Forelimb muscle (tissue), 1 donor: Measurements from ENCODE around the gene SGMS1. TPM values are rescaled to one million over a fixed set of nuclear protein-coding genes. Genes with fewer than 3 reads are reported as not detected.
"Not testable (repeated sequence)": the region's sequence is repeated elsewhere in the genome, so short reads cannot be mapped to it uniquely, and the experiment has no call there.

ENCODE experiments used
- DNase-seq: peaks from one replicate; pipeline ENCODE4 v3.0.0-alpha.2; 2013; ENCODE audit warnings: low read depth
- polyA plus RNA-seq: library from polyadenylated mRNA; unstranded; fragments of 120-200 nt; gene quantifications from one replicate; pipeline ENCODE4 v1.2.1, GENCODE V29; 2013; ENCODE audit not compliant: insufficient read length

SGMS1 gene
- polyA plus RNA-seq, 1 donor: 21.1 TPM

- DNase-seq: no peak
Measured at GRCh38 chr10:50431133-50431532, 192.6 kb downstream of the SGMS1 start.

- no peak for DNase-seq
Measured at GRCh38 chr10:50426485-50426884, 197.3 kb downstream of the SGMS1 start.

GRCh38 chr10:50425215-50425614, 198.5 kb downstream of the SGMS1 start:
- DNase-seq: not testable (repeated sequence)

- no peak for DNase-seq
Measured at GRCh38 chr10:50423448-50423847, 200.3 kb downstream of the SGMS1 start.

DNA sequence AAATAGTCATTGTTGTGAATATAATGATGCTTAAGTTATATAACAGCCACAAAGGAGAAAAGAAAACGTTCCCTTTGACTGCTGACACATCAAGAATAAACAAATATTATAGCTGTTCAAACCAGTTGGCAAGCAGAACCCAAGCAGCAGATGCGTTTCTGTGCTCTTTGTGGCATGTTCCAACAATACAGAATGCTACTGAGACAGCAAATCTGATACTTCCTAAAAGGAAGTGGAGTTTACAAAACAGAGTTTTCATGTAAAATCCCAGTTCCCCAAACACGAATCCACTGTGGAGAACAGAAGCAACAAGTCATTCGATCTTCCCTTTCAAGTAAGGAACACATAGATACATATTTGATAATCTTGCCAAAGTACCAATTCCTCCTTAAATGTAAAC, 201.5 kb downstream of the SGMS1 start:
- peak; percentile 13 for DNase-seq

DNA sequence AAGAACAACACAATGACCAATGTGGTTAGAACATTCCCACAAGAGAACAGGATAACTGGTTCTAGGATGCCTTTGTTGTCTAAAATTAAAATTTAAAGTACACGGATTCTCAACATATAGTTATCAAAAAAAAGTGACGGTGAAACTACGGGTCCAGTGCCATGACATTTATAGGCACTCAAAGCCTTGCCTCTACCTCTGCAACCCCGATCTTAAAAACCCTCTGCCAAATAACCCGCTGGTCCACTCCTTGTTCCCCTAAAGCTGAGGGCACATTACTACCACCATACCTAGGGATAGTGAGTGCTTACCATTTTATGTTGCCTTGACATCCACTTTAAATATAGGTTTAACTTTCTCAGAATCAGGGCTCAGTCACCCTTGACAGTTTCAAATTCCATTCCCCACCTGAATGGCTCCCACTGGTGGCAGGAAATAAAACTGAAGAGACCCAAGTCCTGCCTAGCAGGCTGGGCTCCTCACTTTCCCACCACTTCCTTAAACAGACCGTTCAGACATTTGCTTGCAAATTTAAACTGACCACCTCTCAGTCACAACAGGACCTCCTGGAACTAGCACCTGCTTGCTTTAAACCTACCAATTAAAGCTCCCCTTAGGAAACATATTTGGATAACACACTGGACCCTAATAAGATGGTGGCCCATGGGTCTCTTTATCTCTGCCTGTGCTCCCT, 202.6 kb downstream of the SGMS1 start:
- DNase-seq: peak; percentile 24

- no peak for DNase-seq
Measured at GRCh38 chr10:50420196-50420595, 203.6 kb downstream of the SGMS1 start.

GRCh38 chr10:50419756-50420155, 204.0 kb downstream of the SGMS1 start:
- DNase-seq: no peak

- DNase-seq: no peak
Measured at GRCh38 chr10:50419091-50419490, 204.7 kb downstream of the SGMS1 start.

GRCh38 chr10:50417886-50418830, 205.6 kb downstream of the SGMS1 start:
- DNase-seq: peak; percentile 28

GRCh38 chr10:50417486-50417885, 206.3 kb downstream of the SGMS1 start:
- DNase-seq: peak; percentile 11

DNA sequence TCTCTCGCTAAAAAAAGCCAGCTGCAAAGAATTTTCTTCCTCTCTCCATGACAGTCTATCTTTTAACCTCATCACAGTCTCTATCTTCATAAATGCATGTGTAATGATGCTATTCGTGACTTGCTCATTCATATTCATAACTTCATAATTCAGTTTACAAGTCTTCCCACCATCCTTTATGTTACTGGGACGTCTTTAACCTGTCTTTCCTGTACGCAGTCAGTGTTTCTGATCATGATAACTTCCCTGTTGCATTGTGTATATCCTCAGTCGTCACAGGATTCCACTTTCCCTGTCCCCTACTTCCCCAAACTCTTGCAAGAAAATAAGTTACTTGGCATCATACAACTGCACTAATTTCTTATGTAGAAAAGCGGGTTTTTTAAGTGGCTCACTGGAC, 206.9 kb downstream of the SGMS1 start:
- DNase-seq: peak; percentile 20

GRCh38 chr10:50416181-50416824, 207.5 kb downstream of the SGMS1 start:
- DNase-seq: peak; percentile 11

GRCh38 chr10:50415292-50415691, 208.5 kb downstream of the SGMS1 start:
- DNase-seq: no peak

- DNase-seq: no peak
Measured at GRCh38 chr10:50410066-50410811, 213.5 kb downstream of the SGMS1 start.

- no peak for DNase-seq
Measured at GRCh38 chr10:50407076-50407801, 216.5 kb downstream of the SGMS1 start.

GRCh38 chr10:50406457-50407070, 217.2 kb downstream of the SGMS1 start:
- DNase-seq: no peak

DNA sequence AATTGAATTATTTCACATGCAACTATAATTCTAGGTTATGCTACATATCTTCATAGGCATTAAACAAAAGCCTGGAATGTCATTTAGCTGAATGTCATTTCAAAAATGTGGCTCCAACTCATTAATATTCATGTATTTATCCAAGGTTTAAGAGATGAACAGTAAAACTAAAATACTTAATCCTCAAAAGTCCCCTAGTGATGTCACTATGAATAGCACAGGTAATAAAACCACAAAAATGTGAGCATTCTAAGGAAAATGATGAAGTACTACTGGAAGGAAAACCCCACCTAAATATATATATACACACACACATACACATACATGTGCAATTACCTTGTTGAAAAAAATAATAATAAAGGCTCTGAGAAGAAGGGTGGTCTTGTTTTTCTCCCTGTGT, 218.0 kb downstream of the SGMS1 start:
- no peak for DNase-seq

GRCh38 chr10:50404021-50404773, 219.6 kb downstream of the SGMS1 start:
- DNase-seq: no peak

GRCh38 chr10:50403074-50403473, 220.7 kb downstream of the SGMS1 start:
- no peak for DNase-seq
